ENCODE results near the gene ABLIM2. TPM values are rescaled to one million over a fixed set of nuclear protein-coding genes. Genes with fewer than 3 reads are reported as not detected.
"Not testable (repeated sequence)": the region's sequence is repeated elsewhere in the genome, so short reads cannot be mapped to it uniquely, and the experiment has no call there.

Gene ABLIM2
- total RNA-seq, 4 donors from 2014 or later = 10.6 to 31.7 (median 20.3) TPM

DNA sequence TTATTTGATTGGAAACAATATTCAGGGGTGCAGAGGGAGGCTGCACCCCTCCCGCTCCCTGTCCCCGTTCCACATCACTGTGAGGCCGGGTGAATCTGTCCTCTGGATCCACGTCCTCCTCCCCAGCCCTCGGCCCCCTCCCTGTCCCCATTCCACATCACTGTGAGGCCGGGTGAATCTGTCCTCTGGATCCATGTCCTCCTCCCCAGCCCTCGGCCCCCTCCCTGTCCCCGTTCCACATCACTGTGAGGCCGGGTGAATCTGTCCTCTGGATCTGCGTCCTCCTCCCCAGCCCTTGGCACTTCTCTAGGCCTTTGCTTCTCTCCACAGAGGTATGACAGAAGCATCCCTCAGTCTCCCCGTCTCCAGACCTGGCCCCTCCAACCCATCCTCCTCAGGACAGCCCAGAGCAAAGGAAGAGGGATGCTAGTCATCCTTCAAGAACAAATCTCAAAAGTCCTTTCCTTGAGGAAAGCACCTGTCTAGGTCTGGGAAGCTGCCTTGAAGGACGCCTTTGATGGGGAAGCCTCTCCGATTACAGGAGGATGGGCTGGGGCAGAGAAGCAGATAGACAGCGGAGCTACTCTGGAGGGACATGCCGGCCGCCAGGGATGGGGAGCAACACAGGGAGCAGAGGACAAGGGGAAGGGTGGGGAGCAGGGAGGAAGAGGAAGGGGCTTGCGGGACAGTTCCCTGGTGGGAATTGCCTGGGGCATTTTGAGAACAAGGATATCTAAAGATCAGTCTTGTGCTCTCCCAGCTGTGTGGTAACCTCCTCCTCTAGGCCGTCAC, 208.1 kb downstream of the ABLIM2 start:
- no peak overlapping the region for H3K4me3 ChIP-seq (ENCODE audit: low read depth, poor library complexity, severe bottlenecking)
- DNase-seq (ENCODE audit: low spot score in 2 of 2) = no peak
- TF ChIP-seq, protein P1, sequence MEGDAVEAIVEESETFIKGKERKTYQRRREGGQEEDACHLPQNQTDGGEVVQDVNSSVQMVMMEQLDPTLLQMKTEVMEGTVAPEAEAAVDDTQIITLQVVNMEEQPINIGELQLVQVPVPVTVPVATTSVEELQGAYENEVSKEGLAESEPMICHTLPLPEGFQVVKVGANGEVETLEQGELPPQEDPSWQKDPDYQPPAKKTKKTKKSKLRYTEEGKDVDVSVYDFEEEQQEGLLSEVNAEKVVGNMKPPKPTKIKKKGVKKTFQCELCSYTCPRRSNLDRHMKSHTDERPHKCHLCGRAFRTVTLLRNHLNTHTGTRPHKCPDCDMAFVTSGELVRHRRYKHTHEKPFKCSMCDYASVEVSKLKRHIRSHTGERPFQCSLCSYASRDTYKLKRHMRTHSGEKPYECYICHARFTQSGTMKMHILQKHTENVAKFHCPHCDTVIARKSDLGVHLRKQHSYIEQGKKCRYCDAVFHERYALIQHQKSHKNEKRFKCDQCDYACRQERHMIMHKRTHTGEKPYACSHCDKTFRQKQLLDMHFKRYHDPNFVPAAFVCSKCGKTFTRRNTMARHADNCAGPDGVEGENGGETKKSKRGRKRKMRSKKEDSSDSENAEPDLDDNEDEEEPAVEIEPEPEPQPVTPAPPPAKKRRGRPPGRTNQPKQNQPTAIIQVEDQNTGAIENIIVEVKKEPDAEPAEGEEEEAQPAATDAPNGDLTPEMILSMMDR (IDR thresholded peaks at IDR 0.05) = no peak
- TF ChIP-seq POLR2A (IDR thresholded peaks at IDR 0.05) = no peak
- intact Hi-C loops (cut with DNase I; ENCODE audit: low total_unique reads) = no loop called here
- 91 to 94% methylated on average over 18 of the region's 18 CpGs for WGBS, 2 donors

- no peak overlapping the region for H3K4me3 ChIP-seq (ENCODE audit: low read depth, poor library complexity, severe bottlenecking)
- TF ChIP-seq, protein P1 (IDR thresholded peaks at IDR 0.05) = no peak
- TF ChIP-seq POLR2A (IDR thresholded peaks at IDR 0.05) = no peak
- WGBS, 2 donors = 84 to 88% methylated on average over 4 of the region's 4 CpGs
- intact Hi-C loops (cut with DNase I; ENCODE audit: low total_unique reads) = no loop called here
- no peak for DNase-seq (ENCODE audit: low spot score in 2 of 2)
Observed at GRCh38 chr4:7949759-7950158, 208.9 kb downstream of the ABLIM2 start.

DNA sequence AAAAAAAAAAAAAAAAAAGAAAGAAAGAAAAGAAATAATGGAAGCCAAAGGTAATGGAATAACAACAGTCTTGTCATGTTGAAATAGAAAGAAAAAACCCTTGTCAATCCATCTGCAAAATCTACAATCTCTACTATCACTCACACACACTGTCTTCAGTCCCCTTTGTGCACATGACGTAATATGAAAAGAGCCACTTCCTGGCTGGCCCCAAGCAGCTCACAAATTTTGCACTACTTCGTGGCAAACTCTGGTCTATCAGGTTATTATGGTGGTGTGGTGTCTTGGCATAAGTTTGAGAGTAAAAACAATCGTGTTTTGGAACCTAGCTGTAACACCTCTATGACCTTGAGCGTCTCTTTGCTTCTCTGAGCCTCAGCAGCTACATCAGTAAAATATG, 210.7 kb downstream of the ABLIM2 start:
- intact Hi-C loops (cut with DNase I; ENCODE audit: low total_unique reads) = no loop called here
- no peak for DNase-seq (ENCODE audit: low spot score in 2 of 2)
- WGBS, 2 donors = 58 to 64% methylated on average over 4 of the region's 4 CpGs
- TF ChIP-seq, protein P1 (IDR thresholded peaks at IDR 0.05) = no peak
- no peak for TF ChIP-seq POLR2A (IDR thresholded peaks at IDR 0.05)
- no peak overlapping the region for H3K4me3 ChIP-seq (ENCODE audit: low read depth, poor library complexity, severe bottlenecking)

GRCh38 chr4:7945709-7946380, 212.8 kb downstream of the ABLIM2 start:
- 69 to 80% methylated on average over 14 of the region's 14 CpGs for WGBS, 2 donors
- no peak for DNase-seq (ENCODE audit: low spot score in 2 of 2)
- TF ChIP-seq POLR2A (IDR thresholded peaks at IDR 0.05) = no peak
- TF ChIP-seq, protein P1 (IDR thresholded peaks at IDR 0.05) = no peak
- no peak overlapping the region for H3K4me3 ChIP-seq (ENCODE audit: low read depth, poor library complexity, severe bottlenecking)
- intact Hi-C loops (cut with DNase I; ENCODE audit: low total_unique reads) = no loop called here

GRCh38 chr4:7944599-7945220, 213.9 kb downstream of the ABLIM2 start:
- intact Hi-C loops (cut with DNase I; ENCODE audit: low total_unique reads) = no loop called here
- TF ChIP-seq POLR2A (IDR thresholded peaks at IDR 0.05) = no peak
- TF ChIP-seq, protein P1 (IDR thresholded peaks at IDR 0.05) = no peak

GRCh38 chr4:7943688-7944087, 214.9 kb downstream of the ABLIM2 start:
- DNase-seq (ENCODE audit: low spot score in 2 of 2); H3K4me3 ChIP-seq (ENCODE audit: low read depth, poor library complexity, severe bottlenecking); intact Hi-C loops (cut with DNase I; ENCODE audit: low total_unique reads): not testable (repeated sequence)
- 91 to 96% methylated on average over 4 of the region's 4 CpGs for WGBS, 2 donors

More at GRCh38 chr4:7944599-7945220, 213.9 kb downstream of the ABLIM2 start:
- H3K4me3 ChIP-seq (ENCODE audit: low read depth, poor library complexity, severe bottlenecking) = no peak overlapping the region
- whole genome bisulfite sequencing, 2 donors = 84 to 86% methylated on average over 5 of the region's 5 CpGs
- peak in 1 of 2 donors; percentile 4 for DNase-seq (ENCODE audit: low spot score in 2 of 2)

Measured in lower leg skin (tissue), 4 donors.